ENCODE results near the gene RAD51. TPM values are rescaled to one million over a fixed set of nuclear protein-coding genes. Genes with fewer than 3 reads are reported as not detected.

Gene RAD51
- total RNA-seq, 1 donor from 2014 or later, result 5.9 TPM

Other genes with a start within 250 kb of the RAD51 start
- 5.9 and 8.9 TPM in 2 replicates for gene CHST14, start 224.2 kb upstream of the RAD51 start, total RNA-seq
- gene CCDC32, start 130.1 kb upstream of the RAD51 start, total RNA-seq, result 16.9 and 19.7 TPM in 2 replicates
- gene RPUSD2, start 125.9 kb upstream of the RAD51 start, total RNA-seq, result 9.9 and 11.1 TPM in 2 replicates
- gene KNL1, start 100.9 kb upstream of the RAD51 start, total RNA-seq, result 5.1 and 14.2 TPM in 2 replicates
- gene RMDN3, start 60.1 kb downstream of the RAD51 start, total RNA-seq, result 15.7 and 19.6 TPM in 2 replicates
- 9.9 and 23.0 TPM in 2 replicates for gene GCHFR, start 68.9 kb downstream of the RAD51 start, total RNA-seq
- gene C15orf62, start 74.8 kb downstream of the RAD51 start, total RNA-seq, result 0.13 and 0.39 TPM in 2 replicates
- 18.7 and 20.7 TPM in 2 replicates for gene ZFYVE19, start 111.9 kb downstream of the RAD51 start, total RNA-seq
- gene DNAJC17, start 112.3 kb downstream of the RAD51 start, total RNA-seq, result 16.4 and 22.6 TPM in 2 replicates
- gene PPP1R14D, start 133.5 kb downstream of the RAD51 start, total RNA-seq, result not detected in 2 replicates
- gene SPINT1, start 148.9 kb downstream of the RAD51 start, total RNA-seq, result 0.90 and 1.1 TPM in 2 replicates
- gene RHOV, start 179.1 kb downstream of the RAD51 start, total RNA-seq, result under 0.01 TPM in 1 of 2 replicates, not detected in the other
- 33.9 and 53.5 TPM in 2 replicates for gene VPS18, start 199.3 kb downstream of the RAD51 start, total RNA-seq
- 76.5 and 79.2 TPM in 2 replicates for gene DLL4, start 234.2 kb downstream of the RAD51 start, total RNA-seq